CD14-positive monocyte (primary cell): Measurements from ENCODE around the gene CATSPER4. TPM values are rescaled to one million over a fixed set of nuclear protein-coding genes. Genes with fewer than 3 reads are reported as not detected.
A peak's percentile ranks its signal among the peaks of the same experiment; 100 is the strongest.

ENCODE experiments used
- DNase-seq, 3 donors: peaks; one replicate each; pipeline ENCODE4 v3.0.0-alpha.2; 2011 to 2022
- H2AFZ ChIP-seq: 2 replicates; pipeline ENCODE4 v1.6.0; 2012; ENCODE audit warnings: mild to moderate bottlenecking, low read depth, low read length, inconsistent platforms; ENCODE audit not compliant: insufficient read depth, poor library complexity, severe bottlenecking
- H3K27ac ChIP-seq, 2 donors: 1 replicate in 1 of 2; 2 replicates in 1 of 2; pipeline ENCODE4 v1.5.1; 2012 to 2013; ENCODE audit warnings: low read length in 2 of 2, control low read depth in 1 of 2, inconsistent platforms in 1 of 2, low read depth in 1 of 2, mild to moderate bottlenecking in 1 of 2
- H3K27me3 ChIP-seq, 2 donors: one replicate each; pipeline versions ENCODE4 v1.6.0 to v1.6.1; 2011 to 2013; ENCODE audit warnings: low read length in 2 of 2; ENCODE audit not compliant: control insufficient read depth in 2 of 2, insufficient read depth in 2 of 2
- H3K36me3 ChIP-seq, 2 donors: replicated peaks in 1 of 2; 1 replicate in 1 of 2; 2 replicates in 1 of 2; pipeline versions ENCODE4 v1.5.1 to v1.6.1; 2012 to 2013; ENCODE audit warnings: low read length in 2 of 2, control low read depth in 1 of 2, inconsistent platforms in 1 of 2, mild to moderate bottlenecking in 1 of 2; ENCODE audit not compliant: insufficient read depth in 2 of 2, control insufficient read depth in 1 of 2
- H3K4me1 ChIP-seq, 2 donors: 1 replicate in 1 of 2; 2 replicates in 1 of 2; pipeline versions ENCODE4 v1.5.1 to v1.6.1; 2012 to 2013; ENCODE audit warnings: low read length in 2 of 2, control low read depth in 1 of 2, inconsistent platforms in 1 of 2, mild to moderate bottlenecking in 1 of 2, moderate library complexity in 1 of 2; ENCODE audit not compliant: insufficient read depth in 2 of 2, control insufficient read depth in 1 of 2
- H3K4me2 ChIP-seq: replicated peaks from 2 replicates; pipeline ENCODE3; 2012; ENCODE audit warnings: low read length, moderate library complexity, mild to moderate bottlenecking; ENCODE audit not compliant: poor library complexity, severe bottlenecking; ENCODE audit errors: extremely low read depth
- H3K4me3 ChIP-seq, 3 experiments: fragments of 200-600 bp in 1 of 3; sonication (generic) in 1 of 3; replicated peaks in 1 of 3; 1 replicate in 2 of 3; 2 replicates in 1 of 3; pipeline ENCODE4 v1.5.1; 2011 to 2013; ENCODE audit warnings: low read length in 3 of 3, mild to moderate bottlenecking in 3 of 3, control low read depth in 2 of 3, low read depth in 2 of 3, inconsistent platforms in 1 of 3, moderate library complexity in 1 of 3
- H3K79me2 ChIP-seq: 2 replicates; pipeline ENCODE4 v1.6.0; 2012; ENCODE audit warnings: mild to moderate bottlenecking, control low read depth, inconsistent platforms, low read length, moderate library complexity; ENCODE audit not compliant: insufficient read depth
- H3K9ac ChIP-seq: 2 replicates; pipeline ENCODE4 v1.6.0; 2017; ENCODE audit warnings: low read length, mild to moderate bottlenecking; ENCODE audit not compliant: insufficient read depth, poor library complexity, severe bottlenecking
- H3K9me3 ChIP-seq, 2 donors: replicated peaks in 1 of 2; 1 replicate in 1 of 2; 2 replicates in 1 of 2; pipeline versions ENCODE4 v1.5.1 to v1.6.1; 2012 to 2013; ENCODE audit warnings: low read length in 2 of 2, control low read depth in 1 of 2; ENCODE audit not compliant: control insufficient read depth in 1 of 2, insufficient read depth in 1 of 2
- H4K20me1 ChIP-seq: 2 replicates; pipeline ENCODE4 v1.6.0; 2012; ENCODE audit warnings: mild to moderate bottlenecking, low read length, control low read depth, moderate library complexity; ENCODE audit not compliant: insufficient read depth
- H3K27ac Mint-ChIP-seq, 7 donors: one replicate each; pipeline ENCODE4 v1.8.0; 2020; ENCODE audit warnings: mild to moderate bottlenecking in 7 of 7, mixed read lengths in 7 of 7, moderate library complexity in 6 of 7, inconsistent platforms in 2 of 7
- H3K27me3 Mint-ChIP-seq, 3 donors: one replicate each; pipeline ENCODE4 v1.8.0; 2021 to 2022; ENCODE audit warnings: low read depth in 3 of 3, mild to moderate bottlenecking in 3 of 3, mixed read lengths in 3 of 3, moderate library complexity in 3 of 3, inconsistent platforms in 1 of 3
- H3K36me3 Mint-ChIP-seq, 2 donors: one replicate each; pipeline ENCODE4 v1.8.0; 2020; ENCODE audit warnings: mixed read lengths in 2 of 2, inconsistent platforms in 1 of 2, mild to moderate bottlenecking in 1 of 2
- H3K4me1 Mint-ChIP-seq: one replicate; pipeline ENCODE4 v1.8.0; 2020; ENCODE audit warnings: mild to moderate bottlenecking, mixed read lengths
- H3K4me3 Mint-ChIP-seq, 2 donors: one replicate each; pipeline ENCODE4 v1.8.0; 2020; ENCODE audit warnings: mild to moderate bottlenecking in 2 of 2, mixed read lengths in 2 of 2, moderate library complexity in 1 of 2
- H3K9me3 Mint-ChIP-seq, 7 donors: one replicate each; pipeline ENCODE4 v1.8.0; 2020 to 2022; ENCODE audit warnings: mixed read lengths in 7 of 7, mild to moderate bottlenecking in 6 of 7, moderate library complexity in 6 of 7, inconsistent platforms in 2 of 7
- CTCF ChIP-seq: fragments of 200-600 bp; IDR thresholded peaks from one replicate; pipeline ENCODE4 v1.8.0; 2022; ENCODE audit warnings: antibody characterized with exemption, mild to moderate bottlenecking
- WGBS: methylation state at CpG from one replicate; pipeline ENCODE4 v1.1.5; 2013; ENCODE audit warnings: missing lambda C conversion rate; ENCODE audit not compliant: insufficient coverage; 5-methylcytosine and 5-hydroxymethylcytosine counted together
- intact Hi-C, 2 donors: fragments of 100-400 bp; cut with micrococcal nuclease; formaldehyde crosslinking; loops; one replicate each; pipeline versions ENCODE4 v1.15.0 to v1.15.1; 2023
- polyA plus RNA-seq, 3 donors: library from polyadenylated mRNA; depleted of rRNA in 1 of 3; unstranded in 2 of 3; stranded (reverse) in 1 of 3; fragments of 300-500 nt in 2 of 3; fragments of >200 nt in 1 of 3; fragmentation: Illumina TruSeq in 2 of 3; gene quantifications; 1 replicate in 2 of 3; 2 replicates in 1 of 3; pipeline ENCODE4 v1.2.3, GENCODE V29; 2012 to 2021

The CATSPER4 gene
- polyA plus RNA-seq, 3 donors, result not detected

DNA sequence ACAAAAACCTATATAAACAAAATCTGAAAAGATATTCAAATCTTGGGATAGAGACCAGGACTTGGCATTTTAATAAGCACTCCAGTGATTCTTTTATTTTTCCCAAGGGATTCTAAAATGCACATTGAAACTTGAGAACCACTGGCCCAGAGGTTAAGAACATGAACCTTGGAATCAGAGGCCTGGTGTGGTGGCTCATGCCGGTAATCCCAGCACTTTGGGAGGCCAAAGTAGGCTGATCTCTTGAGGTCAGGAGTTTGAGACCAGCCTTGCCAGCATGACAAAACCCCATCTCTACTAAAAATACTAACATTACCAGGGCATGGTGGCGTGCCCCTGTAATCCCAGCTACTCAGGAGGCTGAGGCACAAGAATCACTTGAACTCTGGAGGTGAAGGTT, 30.7 kb downstream of the CATSPER4 start:
- Histone ChIP-seq H3K27ac (no peak overlapping the region), H3K27me3 (peaks cover 0 to 21% of the 10 kb centered on the region in 2 donors), H3K4me1 (peaks cover 10 to 13% of the 10 kb centered on the region in 2 donors), H2AFZ (no peak overlapping the region), H3K36me3 (no peaks in the 10 kb centered on the region), H3K4me3 (no peak overlapping the region), H3K79me2 (no peaks in the 10 kb centered on the region), H3K4me2 (no peak overlapping the region), H3K9ac (no peak overlapping the region), H4K20me1 (no peaks in the 10 kb centered on the region), H3K9me3 (no peaks in the 10 kb centered on the region)
- DNase-seq, result no peak
- Mint-ChIP-seq H3K27me3 (peaks cover 23 to 44% (median 24%) of the 10 kb centered on the region in 3 donors), H3K27ac (no peak overlapping the region), H3K9me3 (peaks cover 0 to 1% (median 0%) of the 10 kb centered on the region in 7 donors), H3K4me3 (no peak overlapping the region), H3K4me1 (peaks cover 15% of the 10 kb centered on the region), H3K36me3 (peaks cover 0 to 3% of the 10 kb centered on the region in 2 donors)
- TF ChIP-seq CTCF, result no peak
- intact Hi-C loops, result no loop called here
- no CpG with 5 or more reads among the region's 2 CpGs for WGBS

GRCh38 chr1:26224606-26225005, 34.2 kb downstream of the CATSPER4 start:
- no peak overlapping the region for H3K27ac ChIP-seq
- H3K9me3 ChIP-seq, result no peaks in the 10 kb centered on the region
- peaks cover 0 to 25% of the 10 kb centered on the region in 2 donors for H3K27me3 ChIP-seq
- H3K4me1 Mint-ChIP-seq, result peaks cover 15% of the 10 kb centered on the region
- H4K20me1 ChIP-seq, result no peaks in the 10 kb centered on the region
- H3K79me2 ChIP-seq, result no peaks in the 10 kb centered on the region
- H3K36me3 Mint-ChIP-seq, result peaks cover 0 to 6% of the 10 kb centered on the region in 2 donors
- peak overlapping the region; percentile 80 to 88 for H3K4me3 Mint-ChIP-seq
- no peaks in the 10 kb centered on the region for H3K36me3 ChIP-seq
- H3K4me1 ChIP-seq, result peaks cover 10 to 13% of the 10 kb centered on the region in 2 donors
- DNase-seq, result no peak
- peak overlapping the region; percentile 81 for H2AFZ ChIP-seq
- peaks cover 33 to 47% (median 35%) of the 10 kb centered on the region in 3 donors for H3K27me3 Mint-ChIP-seq
- H3K9ac ChIP-seq, result no peak overlapping the region
- peak overlapping the region in 1 of 3 experiments; percentile 70 for H3K4me3 ChIP-seq
- intact Hi-C loops, result no loop called here
- 83% methylated on average over 2 of the region's 7 CpGs for WGBS
- no peak for TF ChIP-seq CTCF
- H3K9me3 Mint-ChIP-seq, result peaks cover 0 to 3% (median 0%) of the 10 kb centered on the region in 7 donors
- peak overlapping the region; percentile 79 for H3K4me2 ChIP-seq
- no peak overlapping the region for H3K27ac Mint-ChIP-seq
